Liver (tissue), 9 donors: ENCODE measurements around the gene MAN2B1. TPM values are rescaled to one million over a fixed set of nuclear protein-coding genes. Genes with fewer than 3 reads are reported as not detected.
"Not testable (repeated sequence)": the region's sequence is repeated elsewhere in the genome, so short reads cannot be mapped to it uniquely, and the experiment has no call there.

Experiments
- DNase-seq: peaks from one replicate; pipeline ENCODE4 v3.0.0-alpha.2; 2017; ENCODE audit warnings: low spot score
- H3K27ac ChIP-seq, 2 donors: one replicate each; pipeline ENCODE4 v1.7.0; 2013; ENCODE audit warnings: inconsistent platforms in 2 of 2, low read length in 2 of 2, control low read depth in 1 of 2, low read depth in 1 of 2, mild to moderate bottlenecking in 1 of 2
- H3K27me3 ChIP-seq, 4 donors: one replicate each; pipeline versions ENCODE4 v1.6.1 to v1.7.0; 2013; ENCODE audit warnings: low read length in 3 of 4, inconsistent platforms in 1 of 4, mild to moderate bottlenecking in 1 of 4, moderate library complexity in 1 of 4; ENCODE audit not compliant: control insufficient read depth in 4 of 4, insufficient read depth in 4 of 4
- H3K36me3 ChIP-seq, 4 donors: one replicate each; pipeline versions ENCODE4 v1.6.1 to v1.7.0; 2013; ENCODE audit warnings: low read length in 3 of 4, mild to moderate bottlenecking in 3 of 4, low read depth in 1 of 4, moderate library complexity in 1 of 4; ENCODE audit not compliant: control insufficient read depth in 4 of 4, insufficient read depth in 3 of 4
- H3K4me1 ChIP-seq, 4 donors: one replicate each; pipeline versions ENCODE4 v1.6.1 to v1.7.0; 2013; ENCODE audit warnings: low read length in 3 of 4, mild to moderate bottlenecking in 3 of 4, moderate library complexity in 1 of 4; ENCODE audit not compliant: control insufficient read depth in 4 of 4, insufficient read depth in 4 of 4
- H3K4me3 ChIP-seq, 3 donors: one replicate each; pipeline versions ENCODE4 v1.6.1 to v1.7.0; 2013; ENCODE audit warnings: low read length in 3 of 3, control low read depth in 1 of 3, low read depth in 1 of 3, mild to moderate bottlenecking in 1 of 3
- H3K9ac ChIP-seq, 2 donors: one replicate each; pipeline ENCODE4 v1.7.0; 2013; ENCODE audit warnings: low read length in 2 of 2, mild to moderate bottlenecking in 2 of 2, moderate library complexity in 2 of 2, control low read depth in 1 of 2, low read depth in 1 of 2
- H3K9me3 ChIP-seq, 4 donors: one replicate each; pipeline versions ENCODE4 v1.6.1 to v1.7.0; 2013; ENCODE audit warnings: low read length in 3 of 4; ENCODE audit not compliant: control insufficient read depth in 4 of 4
- EGR1 ChIP-seq, 2 donors: IDR thresholded peaks; 2 replicates each; pipeline ENCODE4 v1.6.1; 2016 to 2018; ENCODE audit warnings: antibody characterized with exemption in 2 of 2, low read depth in 2 of 2
- FOXA1 ChIP-seq: IDR thresholded peaks from 2 replicates; pipeline ENCODE4 v1.6.1; 2016; ENCODE audit warnings: antibody characterized with exemption
- GABPA ChIP-seq, 2 donors: IDR thresholded peaks in 1 of 2; conservative IDR thresholded peaks in 1 of 2; 2 replicates each; pipeline ENCODE4 v1.6.1; 2016; ENCODE audit warnings: antibody characterized with exemption in 2 of 2, mild to moderate bottlenecking in 1 of 2, moderate library complexity in 1 of 2
- HNF4A ChIP-seq, 2 donors: conservative IDR thresholded peaks; 2 replicates each; pipeline ENCODE4 v1.6.1; 2016; ENCODE audit warnings: antibody characterized with exemption in 2 of 2, mild to moderate bottlenecking in 2 of 2
- HNF4G ChIP-seq: IDR thresholded peaks from 2 replicates; pipeline ENCODE4 v1.6.1; 2016; ENCODE audit warnings: antibody characterized with exemption
- JUND ChIP-seq, 2 donors: IDR thresholded peaks; 2 replicates each; pipeline ENCODE4 v1.6.1; 2016; ENCODE audit warnings: antibody characterized with exemption in 2 of 2
- NR2F2 ChIP-seq: IDR thresholded peaks from 2 replicates; pipeline ENCODE4 v1.6.1; 2016; ENCODE audit warnings: antibody characterized with exemption
- REST ChIP-seq: IDR thresholded peaks from 2 replicates; pipeline ENCODE4 v1.6.1; 2016; ENCODE audit warnings: antibody characterized with exemption, mild to moderate bottlenecking
- TAF1 ChIP-seq: conservative IDR thresholded peaks from 2 replicates; pipeline ENCODE4 v1.6.1; 2016; ENCODE audit warnings: antibody characterized with exemption, mild to moderate bottlenecking
- YY1 ChIP-seq: IDR thresholded peaks from 2 replicates; pipeline ENCODE4 v1.6.1; 2016; ENCODE audit warnings: antibody characterized with exemption, mild to moderate bottlenecking
- ZBTB33 ChIP-seq: IDR thresholded peaks from 2 replicates; pipeline ENCODE4 v1.6.1; 2016; ENCODE audit warnings: antibody characterized with exemption
- WGBS: extraction: QIAGEN DNeasy Blood & Tissue Kit; methylation state at CpG from one replicate; pipeline ENCODE4 v1.1.7; 2013; 5-methylcytosine and 5-hydroxymethylcytosine counted together
- polyA plus RNA-seq, 2 donors: library from polyadenylated mRNA; stranded (reverse) in 1 of 2; unstranded in 1 of 2; fragments of 200-250 nt in 1 of 2; fragments of >200 nt in 1 of 2; fragmentation: Nextera tagmentation in 1 of 2; extraction: Ambion mirVana in 1 of 2; gene quantifications; one replicate each; pipeline versions ENCODE4 v1.2.1 to v1.2.3, GENCODE V29; 2013 to 2015
- total RNA-seq, 2 donors: library from RNA; depleted of rRNA; stranded (reverse); fragments of >200 nt; gene quantifications; one replicate each; pipeline ENCODE4 v1.2.3, GENCODE V29; 2014
- TF ChIP-seq, protein P1 (sequence below): fragments of 150-350 bp; IDR thresholded peaks from 2 replicates; pipeline ENCODE4 v1.5.1; 2017; ENCODE audit warnings: improper control_type of control experiment, low read depth, low read length; ENCODE audit not compliant: missing input control
- TF ChIP-seq, protein P2 (sequence below): IDR thresholded peaks from 2 replicates; pipeline ENCODE4 v1.6.1; 2016; ENCODE audit warnings: antibody characterized with exemption
- donor health status: healthy.
- donor health status: healthy.
- donor health status: healthy.
- donor health status: healthy.
- donor health status: healthy.

MAN2B1 gene
- total and polyA plus RNA-seq, 4 donors = 23.5 to 42.9 (median 35.1) TPM

DNA sequence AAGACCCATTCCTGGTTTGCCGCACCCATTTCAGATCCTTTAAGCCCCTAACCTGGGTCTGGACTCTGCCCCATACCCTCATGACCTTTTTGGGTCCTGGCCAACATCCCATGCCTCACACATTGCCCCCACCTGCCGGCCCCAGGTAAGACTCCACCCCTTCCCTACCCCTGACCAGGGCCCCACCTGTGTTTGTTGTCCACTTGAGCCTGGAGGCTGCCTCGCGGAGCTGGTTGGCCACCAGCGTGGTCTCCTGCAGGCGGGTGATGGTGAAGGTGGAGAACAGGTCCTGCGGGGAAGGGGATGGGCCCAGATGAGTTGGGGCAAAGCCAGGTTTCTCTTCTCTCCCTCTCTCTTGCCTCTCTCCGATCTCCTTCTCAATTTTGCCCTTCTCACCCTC is 19.5 kb downstream of the MAN2B1 start:
- 76% methylated on average over 8 of the region's 8 CpGs for WGBS
- no peak for DNase-seq
- H3K36me3 ChIP-seq = peaks cover 0 to 4% (median 0%) of the 10 kb centered on the region in 4 donors
- no peak for TF ChIP-seq JUND (IDR thresholded peaks at IDR 0.05)
- TF ChIP-seq EGR1 (IDR thresholded peaks at IDR 0.05; ENCODE audit: low read depth in 2 of 2) = no peak
- TF ChIP-seq HNF4A (conservative IDR thresholded peaks at IDR 0.05) = no peak
- TF ChIP-seq REST = no peak
- no peak for TF ChIP-seq ZBTB33
- no peak for TF ChIP-seq GABPA (IDR thresholded peaks at IDR 0.05 in 1 of 2, conservative IDR thresholded peaks at IDR 0.05 in 1 of 2)
- TF ChIP-seq, protein P1, sequence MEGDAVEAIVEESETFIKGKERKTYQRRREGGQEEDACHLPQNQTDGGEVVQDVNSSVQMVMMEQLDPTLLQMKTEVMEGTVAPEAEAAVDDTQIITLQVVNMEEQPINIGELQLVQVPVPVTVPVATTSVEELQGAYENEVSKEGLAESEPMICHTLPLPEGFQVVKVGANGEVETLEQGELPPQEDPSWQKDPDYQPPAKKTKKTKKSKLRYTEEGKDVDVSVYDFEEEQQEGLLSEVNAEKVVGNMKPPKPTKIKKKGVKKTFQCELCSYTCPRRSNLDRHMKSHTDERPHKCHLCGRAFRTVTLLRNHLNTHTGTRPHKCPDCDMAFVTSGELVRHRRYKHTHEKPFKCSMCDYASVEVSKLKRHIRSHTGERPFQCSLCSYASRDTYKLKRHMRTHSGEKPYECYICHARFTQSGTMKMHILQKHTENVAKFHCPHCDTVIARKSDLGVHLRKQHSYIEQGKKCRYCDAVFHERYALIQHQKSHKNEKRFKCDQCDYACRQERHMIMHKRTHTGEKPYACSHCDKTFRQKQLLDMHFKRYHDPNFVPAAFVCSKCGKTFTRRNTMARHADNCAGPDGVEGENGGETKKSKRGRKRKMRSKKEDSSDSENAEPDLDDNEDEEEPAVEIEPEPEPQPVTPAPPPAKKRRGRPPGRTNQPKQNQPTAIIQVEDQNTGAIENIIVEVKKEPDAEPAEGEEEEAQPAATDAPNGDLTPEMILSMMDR = no peak
- TF ChIP-seq YY1 = no peak
- no peak for TF ChIP-seq TAF1
- TF ChIP-seq, protein P2, sequence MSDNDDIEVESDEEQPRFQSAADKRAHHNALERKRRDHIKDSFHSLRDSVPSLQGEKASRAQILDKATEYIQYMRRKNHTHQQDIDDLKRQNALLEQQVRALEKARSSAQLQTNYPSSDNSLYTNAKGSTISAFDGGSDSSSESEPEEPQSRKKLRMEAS = no peak
- TF ChIP-seq FOXA1 = no peak
- H3K27me3 ChIP-seq = no peaks in the 10 kb centered on the region
- H3K27ac ChIP-seq = no peak overlapping the region
- H3K4me3 ChIP-seq = no peak overlapping the region
- H3K9me3 ChIP-seq = no peaks in the 10 kb centered on the region
- no peak overlapping the region for H3K9ac ChIP-seq
- H3K4me1 ChIP-seq = peaks cover 5 to 8% (median 6%) of the 10 kb centered on the region in 4 donors

GRCh38 chr19:12646551-12646950 is 20.0 kb downstream of the MAN2B1 start:
- no peaks in the 10 kb centered on the region for H3K27me3 ChIP-seq
- H3K9me3 ChIP-seq = no peaks in the 10 kb centered on the region
- no peak overlapping the region for H3K27ac ChIP-seq
- peaks cover 5 to 8% (median 6%) of the 10 kb centered on the region in 4 donors for H3K4me1 ChIP-seq
- no peak for DNase-seq
- 94% methylated on average over 10 of the region's 10 CpGs for WGBS
- peaks cover 0 to 4% (median 0%) of the 10 kb centered on the region in 4 donors for H3K36me3 ChIP-seq
- TF ChIP-seq, protein P2 = no peak
- TF ChIP-seq NR2F2 (no peak), JUND (IDR thresholded peaks at IDR 0.05) (no peak), HNF4G (no peak)
- H3K4me3 ChIP-seq = no peak overlapping the region
- H3K9ac ChIP-seq = no peak overlapping the region

DNA sequence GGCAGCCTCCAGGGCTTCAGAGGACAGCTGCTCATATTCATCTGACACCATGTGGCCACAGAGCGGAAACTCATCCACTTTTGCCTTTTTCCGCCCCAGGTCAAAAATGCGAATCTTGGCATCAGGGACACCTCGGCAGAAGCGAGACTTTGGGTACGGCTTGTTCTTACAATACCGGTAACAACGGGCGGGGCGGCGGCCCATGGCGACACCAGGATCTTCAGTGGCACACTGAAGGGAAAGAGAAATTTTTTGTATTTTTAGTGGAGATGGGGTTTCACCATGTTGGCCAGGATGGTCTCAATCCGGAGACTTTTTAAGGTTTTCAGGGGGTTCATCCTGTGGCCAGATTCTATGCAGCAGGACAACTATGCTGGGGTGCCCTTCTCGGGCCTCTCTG is 22.8 kb downstream of the MAN2B1 start:
- not testable (repeated sequence) for H3K27ac ChIP-seq, H3K4me3 ChIP-seq, H3K27me3 ChIP-seq, DNase-seq, H3K9me3 ChIP-seq, H3K36me3 ChIP-seq, H3K9ac ChIP-seq, H3K4me1 ChIP-seq
- WGBS = 94% methylated on average over 14 of the region's 14 CpGs
